ENCODE measurements around the gene MPDZ.

MPDZ gene, protein sequence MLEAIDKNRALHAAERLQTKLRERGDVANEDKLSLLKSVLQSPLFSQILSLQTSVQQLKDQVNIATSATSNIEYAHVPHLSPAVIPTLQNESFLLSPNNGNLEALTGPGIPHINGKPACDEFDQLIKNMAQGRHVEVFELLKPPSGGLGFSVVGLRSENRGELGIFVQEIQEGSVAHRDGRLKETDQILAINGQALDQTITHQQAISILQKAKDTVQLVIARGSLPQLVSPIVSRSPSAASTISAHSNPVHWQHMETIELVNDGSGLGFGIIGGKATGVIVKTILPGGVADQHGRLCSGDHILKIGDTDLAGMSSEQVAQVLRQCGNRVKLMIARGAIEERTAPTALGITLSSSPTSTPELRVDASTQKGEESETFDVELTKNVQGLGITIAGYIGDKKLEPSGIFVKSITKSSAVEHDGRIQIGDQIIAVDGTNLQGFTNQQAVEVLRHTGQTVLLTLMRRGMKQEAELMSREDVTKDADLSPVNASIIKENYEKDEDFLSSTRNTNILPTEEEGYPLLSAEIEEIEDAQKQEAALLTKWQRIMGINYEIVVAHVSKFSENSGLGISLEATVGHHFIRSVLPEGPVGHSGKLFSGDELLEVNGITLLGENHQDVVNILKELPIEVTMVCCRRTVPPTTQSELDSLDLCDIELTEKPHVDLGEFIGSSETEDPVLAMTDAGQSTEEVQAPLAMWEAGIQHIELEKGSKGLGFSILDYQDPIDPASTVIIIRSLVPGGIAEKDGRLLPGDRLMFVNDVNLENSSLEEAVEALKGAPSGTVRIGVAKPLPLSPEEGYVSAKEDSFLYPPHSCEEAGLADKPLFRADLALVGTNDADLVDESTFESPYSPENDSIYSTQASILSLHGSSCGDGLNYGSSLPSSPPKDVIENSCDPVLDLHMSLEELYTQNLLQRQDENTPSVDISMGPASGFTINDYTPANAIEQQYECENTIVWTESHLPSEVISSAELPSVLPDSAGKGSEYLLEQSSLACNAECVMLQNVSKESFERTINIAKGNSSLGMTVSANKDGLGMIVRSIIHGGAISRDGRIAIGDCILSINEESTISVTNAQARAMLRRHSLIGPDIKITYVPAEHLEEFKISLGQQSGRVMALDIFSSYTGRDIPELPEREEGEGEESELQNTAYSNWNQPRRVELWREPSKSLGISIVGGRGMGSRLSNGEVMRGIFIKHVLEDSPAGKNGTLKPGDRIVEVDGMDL (N-terminal part only)

GRCh38 chr9:13279284-13280141 lies at the start of gene MPDZ:
MPDZ (minus strand) TSS chr9:13279692; CDS start chr9:13250315, 29,377 bp downstream.
- no peak for DNase-seq

GRCh38 chr9:13324988-13325387 lies 45.5 kb upstream of the MPDZ start:
- DNase-seq = no peak

DNA sequence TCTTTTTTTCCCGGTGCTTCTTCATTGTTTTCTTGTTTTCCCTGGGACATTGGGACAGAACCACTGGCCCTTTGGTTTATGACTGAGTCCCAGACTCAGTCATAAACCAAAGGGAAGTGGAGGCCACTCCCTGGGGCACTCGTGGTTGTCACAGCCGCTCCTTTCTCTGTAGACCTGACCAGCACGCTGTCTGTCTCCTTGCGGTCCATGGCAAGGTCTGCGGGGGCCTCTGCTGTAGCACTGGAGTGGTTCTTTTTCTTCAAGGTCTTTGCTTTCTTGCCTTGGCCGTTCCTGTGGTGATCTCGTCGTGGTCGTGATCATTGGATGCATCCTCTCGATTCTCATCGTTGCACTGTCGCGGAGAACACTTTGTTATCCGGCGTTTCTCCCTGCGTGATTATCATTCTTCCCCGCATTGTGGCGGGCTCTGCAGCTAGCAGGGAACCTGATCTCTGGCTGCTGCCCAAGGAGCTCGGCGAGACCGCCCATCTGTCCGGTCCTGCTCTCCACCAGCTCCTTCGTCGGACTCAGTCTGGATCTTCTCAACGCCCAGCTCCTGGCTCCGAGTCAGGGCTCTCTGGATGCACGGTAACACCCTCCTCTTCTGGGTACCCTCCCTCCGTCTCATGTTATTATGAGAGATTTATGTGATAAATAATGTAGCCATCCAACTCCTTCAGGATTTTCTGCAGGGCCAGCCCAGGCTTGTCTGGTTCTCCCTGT lies 43.5 kb upstream of the MPDZ start:
- DNase-seq = no peak

GRCh38 chr9:13318027-13318426 lies 38.5 kb upstream of the MPDZ start:
- DNase-seq = no peak

- no peak for DNase-seq
Measured at GRCh38 chr9:13296972-13297371, 17.5 kb upstream of the MPDZ start.

DNA sequence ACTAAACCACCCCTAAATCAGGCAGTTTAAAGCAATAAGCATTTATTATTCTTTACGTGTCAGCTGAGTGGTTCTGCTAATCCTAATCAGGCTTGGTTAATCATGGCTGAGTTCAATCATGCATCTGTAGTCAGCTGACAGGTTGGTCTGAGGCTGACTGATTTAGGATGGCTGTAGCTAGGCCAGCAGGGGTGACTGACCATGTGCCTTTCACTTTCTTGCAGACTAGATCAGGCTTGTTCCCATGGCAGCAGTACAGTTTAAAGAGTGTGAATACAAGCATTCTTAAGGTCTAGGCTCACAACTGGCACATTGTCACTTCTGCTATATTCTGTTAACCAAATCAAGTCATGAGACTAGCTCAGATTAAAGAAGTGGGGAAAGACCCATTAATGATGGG lies 16.1 kb upstream of the MPDZ start:
- DNase-seq = no peak

DNA sequence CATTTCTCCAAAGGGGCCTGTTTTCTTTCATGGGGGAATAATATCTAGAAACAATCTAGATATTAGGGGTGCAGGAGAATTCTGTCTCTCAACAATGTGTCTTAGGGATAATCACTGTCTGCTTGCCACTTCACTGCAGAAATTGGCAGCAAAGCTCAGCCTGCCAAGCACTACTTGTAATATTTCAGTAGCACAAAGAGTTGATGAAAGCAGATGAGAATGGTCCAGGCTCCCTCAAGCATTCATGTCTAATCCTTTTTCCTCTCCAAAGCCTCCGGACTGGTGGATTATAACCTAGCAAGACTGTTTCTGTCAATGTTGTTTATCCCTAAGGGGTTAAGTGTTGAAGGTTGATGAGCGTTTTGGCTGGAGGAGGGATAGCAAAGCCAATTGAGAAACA lies 13.3 kb upstream of the MPDZ start:
- no peak for DNase-seq

DNA sequence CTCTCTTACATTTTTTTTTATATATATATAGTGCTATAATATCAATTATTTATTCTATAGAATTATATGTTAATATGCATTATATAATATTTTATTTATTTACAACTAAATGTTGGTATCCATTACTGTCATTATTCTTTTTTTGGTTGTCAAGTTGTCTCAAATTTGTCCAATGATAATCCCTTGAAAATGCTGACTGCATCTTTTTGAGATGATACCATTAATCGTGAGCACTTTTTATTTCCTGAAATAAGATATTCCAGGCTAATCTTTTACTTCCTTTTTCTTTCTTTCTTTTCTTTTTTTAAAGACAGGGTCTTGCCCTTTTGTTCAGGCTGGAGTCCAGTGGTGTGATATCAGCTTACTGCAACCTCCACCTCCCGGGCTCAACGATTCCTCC lies 12.7 kb upstream of the MPDZ start:
- no peak for DNase-seq

DNA sequence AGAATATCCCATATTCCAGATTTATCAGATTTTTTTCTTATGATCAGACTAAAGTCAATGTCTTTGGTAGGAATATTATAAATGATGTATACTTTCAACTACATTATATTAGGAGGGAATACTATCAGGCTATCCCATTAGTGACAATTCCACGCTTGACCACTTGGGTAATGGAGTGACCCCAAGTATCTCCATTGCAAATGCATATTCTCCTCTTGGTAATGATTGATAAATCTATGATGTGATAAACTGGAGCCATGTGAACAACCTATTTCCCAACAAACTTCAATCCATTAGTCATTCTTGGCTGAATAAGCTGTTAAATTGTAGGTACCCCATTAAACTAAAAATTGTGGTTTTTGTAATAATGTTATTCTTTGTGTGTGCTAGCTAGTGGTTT lies 12.2 kb upstream of the MPDZ start:
- DNase-seq = no peak

DNA sequence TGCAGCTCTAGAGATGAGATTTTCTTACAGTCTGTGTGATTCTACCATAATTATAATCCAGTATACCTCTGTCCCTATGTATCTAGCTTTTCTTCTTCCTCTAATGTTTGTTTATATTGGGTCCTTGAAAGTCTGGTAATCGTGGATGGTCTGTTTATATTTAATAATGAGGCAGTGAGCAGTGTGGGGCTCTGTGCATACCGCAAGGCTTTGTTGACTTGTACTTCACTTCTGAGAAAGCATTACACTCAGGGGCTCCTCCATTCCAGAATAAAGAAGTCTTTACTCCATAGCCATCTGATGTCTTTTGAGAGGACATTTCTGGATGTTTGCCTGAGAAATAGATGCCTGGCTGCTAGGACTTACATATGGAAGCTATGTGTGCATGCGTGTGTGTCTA lies 4.5 kb upstream of the MPDZ start:
- no peak for DNase-seq

DNA sequence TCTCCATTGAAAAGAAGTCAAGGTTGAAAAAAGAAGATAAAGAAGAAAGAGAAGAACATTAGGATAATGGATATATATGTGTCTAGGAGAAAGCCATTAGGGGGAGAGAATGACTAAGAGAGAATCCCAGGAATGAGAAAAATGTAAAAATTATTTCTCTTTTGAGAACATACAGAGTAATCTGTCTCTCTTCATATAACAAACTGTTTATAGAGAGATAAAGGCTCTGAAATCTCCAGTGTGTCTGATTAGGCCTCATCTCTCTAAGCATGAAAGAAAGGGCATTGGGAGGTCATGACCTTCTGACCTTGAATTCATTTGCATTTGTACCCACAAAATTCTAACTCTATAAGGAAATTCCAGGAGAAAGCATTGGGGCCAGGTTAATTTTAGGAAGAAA lies 3.5 kb upstream of the MPDZ start:
- DNase-seq = no peak

GRCh38 chr9:13281356-13282016 lies 2.0 kb upstream of the MPDZ start:
- DNase-seq = no peak

DNA sequence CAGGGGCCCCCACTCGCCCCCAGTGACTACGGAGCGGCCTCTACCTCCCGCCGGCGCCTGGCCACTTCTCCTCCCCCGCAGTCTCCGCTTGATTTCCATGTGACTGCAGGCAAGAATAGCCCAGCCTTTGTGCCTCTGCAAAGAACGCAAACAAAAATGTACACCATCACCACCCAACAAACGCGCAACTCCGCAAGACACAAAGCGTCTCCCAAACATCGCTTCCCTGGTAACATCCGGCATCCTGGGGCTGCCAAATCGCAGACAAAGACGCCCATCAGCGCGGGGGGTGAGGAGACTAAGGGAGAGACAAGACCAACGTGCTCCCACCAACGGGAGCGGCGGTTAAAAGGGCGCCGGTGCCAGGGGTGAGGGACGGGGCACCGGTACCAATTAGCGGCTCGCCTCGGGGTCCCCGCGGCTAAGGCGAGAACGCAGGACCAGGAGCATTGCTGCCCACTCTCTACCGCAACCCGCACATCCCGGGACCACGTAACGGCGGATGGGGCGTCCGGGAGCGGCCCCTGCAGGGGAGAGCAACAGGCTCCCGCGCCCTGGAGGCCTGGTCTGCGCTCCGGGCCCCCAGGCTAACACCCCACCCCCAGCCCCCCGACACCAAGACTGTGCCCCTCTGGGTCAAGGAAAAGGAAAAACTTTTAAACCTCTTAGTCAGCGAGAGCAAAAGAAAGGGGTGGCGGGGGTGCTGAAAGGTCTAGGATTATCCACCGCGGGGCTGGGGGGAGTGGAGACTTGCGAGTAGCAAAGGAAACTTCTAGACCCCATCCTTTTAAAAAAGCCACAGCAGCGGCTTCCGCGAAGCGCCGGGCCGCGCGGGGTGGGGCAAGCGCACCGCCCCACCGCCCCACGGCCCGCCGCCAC lies 885 bp downstream of the MPDZ start:
- no peak for DNase-seq

DNA sequence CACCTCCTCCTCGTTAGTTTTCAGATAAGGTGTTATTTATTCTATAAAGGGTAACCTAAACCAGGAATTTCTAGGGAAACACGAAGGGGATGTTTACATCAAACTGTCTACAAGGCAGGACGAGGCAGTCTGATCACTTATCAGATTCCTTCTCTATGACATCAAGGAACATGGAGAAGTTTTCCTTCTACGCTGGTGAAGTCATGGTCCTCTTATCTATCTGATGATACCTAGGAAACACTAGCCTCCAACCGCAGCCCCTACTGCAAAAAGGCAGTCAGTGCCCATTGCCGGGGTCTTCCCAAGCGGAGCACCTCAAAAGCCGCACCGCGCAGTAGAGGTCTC lies 1.5 kb downstream of the MPDZ start:
- DNase-seq = no peak

- no peak for DNase-seq
Measured at GRCh38 chr9:13274886-13275641, 4.4 kb downstream of the MPDZ start.

DNA sequence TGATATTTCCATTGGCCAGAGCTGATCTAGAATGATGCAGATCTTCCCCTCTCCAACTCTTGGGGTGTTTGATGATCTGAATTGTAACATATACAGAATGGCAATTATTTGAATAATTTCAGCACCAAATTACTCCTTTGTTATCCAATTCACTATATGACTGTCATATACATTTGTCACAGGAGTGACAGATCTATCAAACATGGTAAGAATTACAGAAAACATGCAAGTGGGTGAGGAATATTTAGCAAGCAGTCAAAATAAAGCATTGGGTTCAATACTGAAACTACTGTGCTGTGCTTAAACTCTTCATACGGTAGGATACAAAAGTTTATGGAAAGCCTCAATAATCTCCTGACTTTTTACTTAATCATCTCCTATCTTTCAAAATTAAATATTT lies 8.8 kb downstream of the MPDZ start:
- DNase-seq = no peak

DNA sequence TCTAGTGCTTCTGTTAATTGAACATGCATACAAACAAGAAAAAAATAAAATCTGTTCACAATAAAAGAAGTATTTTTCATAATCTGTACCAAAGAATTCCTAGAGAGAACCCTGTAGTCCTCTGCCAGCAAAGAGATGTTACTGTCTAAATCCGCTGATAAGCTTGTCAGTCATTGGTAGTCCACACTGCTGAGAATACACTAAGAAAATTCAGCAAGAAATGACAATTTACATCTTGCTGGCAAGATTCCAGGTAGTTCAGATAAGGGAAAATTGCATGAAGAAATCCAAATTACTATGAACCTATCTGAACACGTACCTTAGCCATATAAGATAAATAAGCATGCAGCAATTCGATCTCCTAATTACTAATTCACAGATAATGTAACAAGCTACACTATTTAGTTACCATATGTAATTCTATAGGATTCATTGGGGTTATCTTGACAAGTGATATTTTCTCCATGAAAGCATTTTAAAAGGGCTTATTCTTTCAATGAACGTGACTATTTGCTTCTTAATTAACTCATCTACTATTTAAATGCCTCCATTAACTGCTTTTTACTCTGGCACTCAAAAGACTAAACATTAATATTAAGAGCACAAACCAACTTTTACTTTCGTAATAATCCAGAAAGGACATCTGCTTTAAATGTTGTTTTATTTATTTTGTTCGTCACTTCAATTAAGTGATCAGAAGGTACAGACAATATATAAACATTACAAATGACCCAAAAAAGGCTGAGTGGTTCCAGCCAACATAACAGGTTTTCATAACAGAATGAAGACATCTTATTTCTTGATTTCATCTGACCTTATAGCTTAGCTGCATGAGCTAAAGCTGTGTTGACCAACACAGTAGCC lies 9.7 kb downstream of the MPDZ start:
- DNase-seq = no peak

DNA sequence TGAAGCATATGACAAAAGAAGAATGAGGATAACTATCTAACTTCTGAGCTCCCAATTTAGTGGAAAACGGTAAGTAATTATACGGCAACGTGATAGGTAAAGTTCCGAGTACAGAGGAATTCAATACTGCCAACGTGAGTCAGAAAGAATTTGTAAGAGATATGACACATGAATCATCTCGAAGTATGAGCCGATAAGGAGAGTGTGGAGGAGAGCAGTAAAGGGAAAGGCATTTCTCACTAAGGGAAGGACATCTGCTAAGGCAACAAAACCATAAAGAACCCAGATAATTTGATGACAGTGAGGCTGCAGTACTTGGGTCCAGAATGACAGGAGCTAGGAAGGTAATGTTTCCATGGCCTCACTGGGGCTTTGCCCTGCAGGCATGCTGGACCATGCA lies 11.0 kb downstream of the MPDZ start:
- DNase-seq = no peak
